Inferior parietal cortex (tissue), 1 donor: ENCODE results near the gene GFOD1.

Experiments
- DNase-seq: peaks from one replicate; pipeline ENCODE4 v3.0.0-alpha.2; 2016; ENCODE audit errors: extremely low spot score

The GFOD1 gene, protein sequence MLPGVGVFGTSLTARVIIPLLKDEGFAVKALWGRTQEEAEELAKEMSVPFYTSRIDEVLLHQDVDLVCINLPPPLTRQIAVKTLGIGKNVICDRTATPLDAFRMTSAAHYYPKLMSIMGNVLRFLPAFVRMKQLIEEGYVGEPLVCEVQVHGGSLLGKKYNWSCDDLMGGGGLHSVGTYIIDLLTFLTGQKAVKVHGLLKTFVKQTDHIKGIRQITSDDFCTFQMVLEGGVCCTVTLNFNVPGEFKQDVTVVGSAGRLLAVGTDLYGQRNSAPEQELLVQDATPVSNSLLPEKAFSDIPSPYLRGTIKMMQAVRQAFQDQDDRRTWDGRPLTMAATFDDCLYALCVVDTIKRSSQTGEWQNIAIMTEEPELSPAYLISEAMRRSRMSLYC

DNA sequence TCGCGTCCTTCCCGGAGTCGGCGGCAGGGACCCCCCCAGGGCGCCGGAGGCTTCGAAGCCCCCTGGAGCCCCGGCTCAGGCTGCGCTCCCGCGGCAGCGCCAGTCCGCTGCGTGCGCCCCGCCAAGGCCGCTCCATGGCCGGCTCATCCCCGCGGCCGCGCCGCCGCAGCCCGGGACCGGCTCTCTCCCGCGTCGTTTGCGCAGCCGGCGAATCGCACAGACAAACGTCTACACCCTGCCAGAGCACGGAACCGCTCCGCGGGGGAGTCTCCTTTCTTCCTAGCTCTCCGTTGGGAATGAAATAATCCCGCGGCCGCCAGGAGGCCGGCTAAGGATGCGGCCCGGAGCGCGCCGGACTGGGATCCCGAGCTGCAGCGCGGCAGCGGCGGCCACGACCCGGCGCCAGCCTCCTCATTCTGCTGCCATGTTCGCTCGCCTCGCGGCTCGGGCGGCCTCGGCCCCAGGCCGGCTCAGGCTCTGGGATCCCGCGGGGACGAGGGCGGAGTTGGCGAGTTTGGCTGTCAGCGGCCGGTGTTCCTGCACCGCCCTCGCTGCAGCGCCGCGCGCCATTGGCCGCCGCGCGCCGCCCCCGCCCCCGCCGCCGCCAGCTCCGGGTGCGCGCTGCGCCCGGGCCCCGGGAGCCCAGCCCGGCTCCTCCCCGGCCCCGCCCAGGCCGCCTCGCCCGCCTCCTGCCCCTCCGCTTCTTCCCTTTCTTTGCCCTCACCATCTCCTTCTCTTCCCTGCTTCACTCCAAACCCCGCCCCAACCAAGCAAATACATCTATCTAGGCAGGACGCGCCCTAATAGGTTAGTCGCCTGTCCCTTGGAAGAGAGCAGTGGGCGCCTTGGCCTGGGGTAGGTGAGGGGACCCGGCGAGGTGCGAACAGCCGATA, at the start of gene GFOD1:
TSS of gene GFOD1 (minus strand) at position 479 of the 893 bp plus-strand sequence. CDS start 710 bp downstream, outside the sequence.
- DNase-seq = peak; percentile 80

DNA sequence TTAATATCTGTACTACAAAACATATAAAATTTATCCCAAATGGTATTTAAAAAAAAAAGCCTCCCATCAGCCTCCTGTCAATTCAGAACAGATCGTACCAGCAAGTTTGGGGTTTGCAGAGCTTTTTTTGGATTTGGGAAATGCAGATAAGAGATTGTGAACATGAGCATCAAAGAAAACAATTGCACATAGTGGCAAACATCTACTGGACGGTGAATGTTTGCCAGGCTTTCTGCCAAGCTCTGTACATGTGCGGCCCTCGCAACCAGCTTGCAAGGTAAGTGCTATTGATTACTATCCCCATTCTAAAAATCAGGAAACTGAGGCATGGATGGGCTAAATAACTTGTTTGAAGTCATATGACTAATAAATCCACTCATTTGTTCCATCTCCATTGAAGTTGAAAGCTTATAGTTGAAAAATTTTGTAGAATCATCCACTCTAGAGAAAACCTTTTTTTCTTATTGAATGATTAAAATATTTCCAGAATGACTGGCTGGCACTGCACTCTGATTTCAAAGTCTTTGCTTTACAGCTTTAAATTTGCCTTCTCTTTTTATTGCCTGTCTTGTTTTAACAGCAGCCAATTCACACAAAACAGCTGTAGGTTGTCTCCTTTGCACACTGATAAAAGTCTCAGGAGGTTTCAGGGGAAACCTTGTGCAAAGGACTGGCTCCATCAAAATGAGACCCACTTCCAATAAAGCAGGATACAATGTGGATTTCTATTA, 49.6 kb upstream of the GFOD1 start:
- no peak for DNase-seq

DNA sequence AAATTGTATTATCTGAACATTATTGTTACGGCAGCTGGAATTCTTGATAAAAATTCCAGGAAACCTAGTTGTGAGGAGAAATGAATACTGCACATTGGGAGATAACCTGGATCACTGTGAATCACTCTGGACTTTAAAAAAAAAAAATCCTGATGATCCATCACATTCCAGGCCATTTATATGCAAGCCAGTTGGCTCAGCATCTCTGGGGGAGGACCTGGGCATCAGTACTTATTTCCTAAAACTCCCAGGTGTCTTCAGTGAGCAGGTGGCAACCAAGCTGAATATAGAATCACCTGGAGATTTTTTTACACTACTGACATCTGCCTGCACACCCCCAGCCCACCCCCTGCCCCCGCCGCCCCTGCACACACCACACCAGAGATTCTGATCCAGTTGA, 47.9 kb upstream of the GFOD1 start:
- no peak for DNase-seq

DNA sequence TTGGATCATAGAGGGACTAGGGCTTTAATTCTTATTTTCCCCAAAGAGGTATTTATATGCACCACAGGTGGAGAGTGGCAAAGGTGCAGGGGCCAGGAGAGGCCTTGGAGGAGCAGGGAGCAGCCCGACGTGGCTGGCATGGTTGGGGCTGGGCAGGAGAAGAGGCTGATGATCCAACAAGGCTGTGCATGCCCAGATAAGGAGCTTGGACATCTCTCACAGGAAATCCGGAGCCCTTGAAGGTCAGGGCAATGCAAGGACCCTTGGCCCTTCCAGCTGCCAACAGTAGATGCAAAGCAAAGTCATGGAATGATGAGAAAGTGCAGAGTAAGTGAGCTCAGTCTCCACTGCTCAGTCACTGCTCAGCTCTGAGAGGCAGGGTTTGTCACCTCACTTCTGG, 47.1 kb upstream of the GFOD1 start:
- no peak for DNase-seq

DNA sequence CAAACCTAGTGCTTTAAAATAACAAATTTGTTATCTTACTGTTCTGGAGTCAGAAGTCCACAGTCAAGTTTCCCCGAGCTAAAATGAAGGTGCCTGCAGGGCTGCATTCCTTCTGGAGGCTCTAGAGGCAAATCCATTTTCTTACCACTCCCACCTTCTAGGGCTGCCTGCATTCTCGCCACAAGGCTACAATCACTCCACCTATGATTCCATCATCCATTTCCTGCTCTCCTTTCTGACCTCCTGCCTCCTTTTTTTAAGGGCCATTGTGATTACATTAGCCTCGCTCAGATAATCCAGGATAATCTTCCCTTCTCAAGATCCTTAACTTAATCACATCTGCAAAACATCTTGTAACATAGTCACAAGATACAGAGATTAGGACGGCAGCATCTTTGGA, 44.6 kb upstream of the GFOD1 start:
- DNase-seq = no peak

DNA sequence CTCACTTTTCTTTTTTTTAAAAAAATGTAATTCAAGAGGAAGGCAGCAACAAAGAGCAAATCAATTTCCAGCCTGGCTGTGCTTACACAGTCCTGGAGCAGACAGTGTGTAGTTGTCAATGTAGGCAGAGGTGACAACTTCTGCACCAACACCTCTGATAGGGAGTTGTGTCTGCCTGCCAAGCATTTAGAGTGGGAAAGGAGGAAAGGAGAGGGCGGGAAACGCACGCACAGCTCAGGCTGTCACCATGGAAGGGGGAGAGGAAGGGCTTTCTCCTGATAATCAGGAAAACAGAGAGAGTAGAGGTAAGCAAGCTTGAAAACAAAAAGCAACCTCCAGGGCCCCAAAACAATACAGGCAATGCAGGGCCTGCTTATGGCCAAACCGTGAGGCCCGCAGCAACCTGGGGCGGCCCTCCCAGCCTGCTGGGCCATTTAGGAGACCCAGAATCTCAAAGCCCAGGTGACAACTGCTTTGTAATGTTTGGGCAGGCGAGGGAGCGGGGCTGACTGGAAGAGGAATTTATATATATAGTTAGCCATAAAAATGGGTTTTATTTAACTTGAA, 41.5 kb upstream of the GFOD1 start:
- peak; percentile 27 for DNase-seq

DNA sequence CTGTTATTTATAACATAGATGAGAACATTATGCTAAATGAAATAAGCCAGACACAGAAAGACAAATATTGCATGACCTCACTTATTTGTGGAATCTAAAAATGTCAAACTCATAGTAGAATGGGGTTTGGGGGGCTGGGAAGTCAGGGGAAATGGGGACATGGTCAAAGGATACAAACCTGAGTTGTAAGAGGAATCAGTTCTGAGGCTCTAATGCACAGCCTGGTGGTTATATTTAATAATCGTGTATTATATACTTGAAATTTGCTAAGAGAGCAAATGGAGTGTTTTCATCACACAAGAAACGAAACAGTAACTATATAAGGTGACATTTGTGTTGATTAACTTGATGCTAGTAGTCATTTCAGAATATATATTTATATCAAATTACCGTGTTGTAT, 40.8 kb upstream of the GFOD1 start:
- no peak for DNase-seq

DNA sequence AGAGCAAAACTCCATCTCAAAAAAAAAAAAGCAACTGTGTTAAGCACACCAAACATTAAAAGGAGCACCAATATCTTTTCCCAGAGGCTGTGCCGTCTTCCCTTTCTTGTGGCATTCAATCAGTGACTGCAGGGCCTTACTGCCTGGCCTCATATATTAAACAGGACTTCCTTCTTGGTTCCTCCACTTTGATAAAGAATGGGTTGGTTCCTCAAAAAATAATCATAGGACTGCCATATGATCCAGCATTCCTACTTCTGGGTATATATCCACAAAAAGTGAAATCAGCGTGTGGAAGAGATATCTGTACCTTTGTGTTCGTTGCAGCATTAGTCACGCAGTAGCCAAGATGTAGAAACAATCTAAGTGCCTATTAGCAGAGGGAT, 40.3 kb upstream of the GFOD1 start:
- no peak for DNase-seq

DNA sequence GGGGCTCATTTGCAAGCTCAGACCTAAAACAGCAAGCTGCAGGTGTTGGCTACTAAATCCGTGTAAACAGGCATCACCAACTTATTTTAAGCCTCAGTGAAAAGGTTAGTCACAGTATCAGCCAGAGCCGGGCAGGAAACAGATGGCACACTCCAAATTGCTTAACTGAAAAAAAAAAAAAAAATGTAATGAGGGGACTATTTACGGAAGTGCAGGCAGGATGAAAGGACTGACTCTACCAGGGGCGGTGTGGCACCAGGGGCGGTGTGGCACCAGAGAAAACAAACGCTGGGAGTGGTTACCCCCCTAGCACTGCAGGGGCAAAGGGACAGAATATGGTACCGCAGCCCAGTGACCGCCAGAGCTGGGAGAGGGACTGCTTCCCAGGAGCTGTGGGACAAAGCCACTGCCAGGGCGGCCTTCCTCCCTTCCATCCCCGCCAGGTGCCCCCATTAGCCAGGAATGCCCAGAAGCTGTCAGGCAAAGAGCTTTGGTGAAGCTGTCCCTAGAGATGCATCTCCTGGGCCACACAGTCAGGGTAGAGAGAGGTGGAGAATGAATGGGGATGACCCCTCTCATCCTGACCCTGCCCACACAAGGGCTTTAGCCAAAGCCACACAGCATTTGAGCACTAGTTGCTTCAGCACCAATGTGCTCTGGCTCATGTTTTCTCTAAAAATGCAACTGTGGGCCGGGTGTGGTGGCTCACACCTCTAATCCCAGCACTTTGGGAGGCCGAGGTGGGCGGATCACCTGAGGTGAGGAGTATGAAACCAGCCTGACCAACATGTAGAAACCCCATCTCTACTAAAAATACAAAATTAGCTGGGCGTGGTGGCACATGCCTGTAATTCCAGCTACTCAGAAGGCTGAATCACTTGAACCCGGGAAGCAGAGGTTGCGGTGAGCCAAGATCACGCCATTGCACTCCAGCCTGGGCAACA, 39.6 kb upstream of the GFOD1 start:
- no peak for DNase-seq

DNA sequence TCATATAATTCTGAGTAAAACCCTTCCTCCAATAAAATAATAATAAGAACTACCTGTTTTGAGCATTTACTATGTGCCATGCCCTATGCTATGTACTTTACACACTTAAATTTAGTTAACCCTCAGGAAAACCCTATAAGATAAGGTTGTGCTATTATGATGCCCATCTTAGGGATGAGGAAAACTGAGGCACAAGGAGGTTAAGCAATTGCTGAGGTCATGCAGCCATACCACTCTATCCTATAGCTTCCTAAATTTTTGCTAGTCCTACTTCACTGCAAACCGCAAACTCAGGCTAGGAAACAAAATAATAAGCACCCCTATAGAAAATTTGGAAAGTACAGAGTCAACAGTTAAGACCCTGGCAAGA, 38.9 kb upstream of the GFOD1 start:
- no peak for DNase-seq

DNA sequence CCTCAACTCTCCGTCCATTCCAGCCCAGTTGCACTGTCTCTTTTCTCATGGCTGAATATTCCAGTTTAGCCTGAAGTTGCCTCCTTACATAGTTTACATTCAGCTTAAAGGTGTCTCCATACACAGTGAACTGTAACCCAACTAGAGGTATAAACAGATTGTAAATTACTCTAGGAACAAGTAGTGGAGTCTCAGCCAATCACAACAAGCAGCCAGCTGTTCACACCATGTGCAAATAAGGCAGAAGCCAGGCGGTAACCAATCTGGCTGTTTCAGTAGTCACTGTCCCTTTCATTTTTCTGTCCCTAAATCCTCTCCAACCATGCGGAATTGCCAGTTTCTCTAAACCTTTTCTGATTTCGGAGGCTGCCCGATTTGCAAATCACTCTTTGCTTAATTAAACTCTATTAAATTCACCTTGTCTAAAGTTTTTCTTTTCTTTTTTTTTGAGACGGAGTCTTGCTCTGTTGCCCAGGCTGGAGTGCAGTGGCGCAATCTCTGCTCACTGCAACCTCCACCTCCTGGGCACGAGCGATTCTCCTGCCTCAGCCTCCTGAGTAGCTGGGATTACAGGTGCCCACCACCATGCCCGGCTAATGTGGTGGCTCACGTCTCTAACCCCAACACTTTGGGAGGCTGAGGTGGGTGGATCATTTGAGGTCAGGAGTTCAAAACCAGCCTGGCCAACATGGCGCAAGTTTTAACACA, 37.6 kb upstream of the GFOD1 start:
- no peak for DNase-seq

DNA sequence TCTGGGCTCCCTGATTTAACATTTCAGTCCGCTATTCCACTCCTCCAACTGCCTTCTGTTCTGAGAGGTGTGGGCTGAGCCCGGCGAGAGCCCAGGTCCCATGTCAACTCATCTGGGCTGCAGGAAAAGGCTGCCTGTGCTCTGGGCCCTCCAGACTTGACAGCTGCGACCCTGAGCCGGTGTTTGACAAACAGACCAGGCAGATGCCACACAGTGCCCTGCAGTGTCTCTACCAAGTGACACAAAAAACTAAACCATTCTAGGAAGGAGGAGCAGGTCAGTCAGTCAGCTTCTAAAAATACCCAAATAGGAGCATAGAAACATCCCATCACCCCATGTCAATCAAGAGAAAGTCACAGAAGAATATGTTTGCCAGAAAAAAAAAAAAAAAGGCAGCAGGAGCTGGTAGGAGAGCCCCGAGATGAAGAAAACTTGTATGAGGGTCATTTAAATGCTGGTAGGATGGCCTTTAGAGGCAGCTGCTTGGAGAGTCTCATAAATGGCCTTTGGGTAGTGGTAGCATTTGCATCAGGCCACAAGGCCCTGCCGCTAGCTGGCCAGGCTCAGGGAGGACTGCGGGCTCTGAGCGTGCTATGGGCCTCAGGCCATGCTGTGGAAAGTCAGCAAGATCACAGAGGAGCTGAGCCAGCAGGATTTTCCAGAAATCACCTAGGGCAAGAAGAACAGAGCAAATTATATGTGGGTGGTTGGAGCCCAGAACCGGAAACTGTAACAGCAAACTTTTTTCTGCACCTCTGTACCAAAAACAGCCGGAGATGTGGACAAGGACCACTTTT, 36.6 kb upstream of the GFOD1 start:
- no peak for DNase-seq

DNA sequence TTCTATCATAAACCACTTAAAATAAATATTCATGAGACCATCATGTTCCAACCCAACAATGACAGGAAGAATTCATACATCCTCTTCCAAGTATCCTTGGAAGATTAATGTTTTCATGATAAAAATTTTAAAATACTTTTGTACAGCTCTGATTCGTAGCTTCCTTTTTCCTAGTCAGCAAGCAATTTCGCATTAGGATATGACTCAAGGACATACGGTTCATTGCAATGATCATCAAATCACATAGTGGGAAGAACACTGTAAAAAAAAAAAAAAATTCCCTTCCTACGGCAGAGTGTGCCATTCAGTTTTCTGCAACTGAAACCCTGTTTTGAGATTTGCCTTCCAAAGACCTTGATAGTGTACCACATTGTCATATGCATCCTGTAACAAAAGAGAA, 35.3 kb upstream of the GFOD1 start:
- no peak for DNase-seq

DNA sequence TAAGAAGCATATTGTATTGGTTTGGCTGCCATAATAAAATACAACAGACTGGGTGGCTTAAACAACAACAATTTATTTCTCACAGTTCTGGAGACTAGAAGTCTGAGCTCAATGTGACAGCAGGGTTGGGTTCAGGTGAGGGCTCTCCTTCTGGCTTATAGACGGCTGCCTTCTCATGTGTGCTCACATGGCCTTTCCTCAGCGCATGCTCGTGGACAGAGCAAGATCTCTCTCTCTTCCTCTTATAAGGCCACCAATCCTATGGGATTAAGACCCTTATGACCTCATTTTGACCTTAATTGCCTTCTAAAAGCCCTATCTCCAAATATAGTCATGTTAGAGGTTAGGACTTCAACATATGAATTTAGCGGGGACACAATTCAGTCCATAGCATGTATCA, 32.4 kb upstream of the GFOD1 start:
- no peak for DNase-seq

DNA sequence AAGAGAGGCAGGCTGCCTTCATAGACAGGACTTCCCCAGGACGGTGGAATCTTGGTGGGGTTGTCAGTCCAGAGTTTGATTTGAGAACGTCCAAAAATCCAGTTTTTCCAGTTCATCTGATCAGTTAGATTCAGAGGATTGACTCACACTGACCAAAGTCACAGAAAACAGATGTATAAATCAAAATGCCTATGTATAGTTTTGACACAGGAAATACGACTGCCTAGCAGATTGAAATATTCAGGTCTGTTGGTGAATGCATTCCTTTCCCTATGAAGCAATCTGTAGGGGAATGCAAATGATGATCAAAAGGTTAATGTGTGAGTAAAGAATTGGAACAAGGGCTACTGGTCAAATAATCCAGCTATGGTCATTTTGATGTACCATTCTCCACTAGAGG, 29.7 kb upstream of the GFOD1 start:
- no peak for DNase-seq

DNA sequence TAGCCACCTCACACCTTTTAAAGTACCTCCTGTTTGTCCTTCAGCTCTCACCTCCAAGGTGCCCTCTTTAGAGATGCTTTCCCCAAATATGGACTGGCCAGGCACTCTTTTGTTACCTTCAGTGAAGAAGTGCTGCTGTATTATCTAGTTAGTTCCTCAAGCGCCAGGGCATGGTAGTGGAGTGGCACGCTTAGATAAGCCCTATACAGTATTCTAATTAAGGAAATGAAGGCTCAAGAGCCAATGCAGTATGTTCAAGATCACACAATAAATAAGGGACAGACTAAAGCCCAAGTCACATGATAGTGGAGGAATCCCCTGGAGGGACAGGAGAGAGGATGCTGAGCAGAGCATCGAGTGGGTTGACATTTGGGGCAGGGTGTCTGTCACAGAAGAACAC, 28.5 kb upstream of the GFOD1 start:
- no peak for DNase-seq

DNA sequence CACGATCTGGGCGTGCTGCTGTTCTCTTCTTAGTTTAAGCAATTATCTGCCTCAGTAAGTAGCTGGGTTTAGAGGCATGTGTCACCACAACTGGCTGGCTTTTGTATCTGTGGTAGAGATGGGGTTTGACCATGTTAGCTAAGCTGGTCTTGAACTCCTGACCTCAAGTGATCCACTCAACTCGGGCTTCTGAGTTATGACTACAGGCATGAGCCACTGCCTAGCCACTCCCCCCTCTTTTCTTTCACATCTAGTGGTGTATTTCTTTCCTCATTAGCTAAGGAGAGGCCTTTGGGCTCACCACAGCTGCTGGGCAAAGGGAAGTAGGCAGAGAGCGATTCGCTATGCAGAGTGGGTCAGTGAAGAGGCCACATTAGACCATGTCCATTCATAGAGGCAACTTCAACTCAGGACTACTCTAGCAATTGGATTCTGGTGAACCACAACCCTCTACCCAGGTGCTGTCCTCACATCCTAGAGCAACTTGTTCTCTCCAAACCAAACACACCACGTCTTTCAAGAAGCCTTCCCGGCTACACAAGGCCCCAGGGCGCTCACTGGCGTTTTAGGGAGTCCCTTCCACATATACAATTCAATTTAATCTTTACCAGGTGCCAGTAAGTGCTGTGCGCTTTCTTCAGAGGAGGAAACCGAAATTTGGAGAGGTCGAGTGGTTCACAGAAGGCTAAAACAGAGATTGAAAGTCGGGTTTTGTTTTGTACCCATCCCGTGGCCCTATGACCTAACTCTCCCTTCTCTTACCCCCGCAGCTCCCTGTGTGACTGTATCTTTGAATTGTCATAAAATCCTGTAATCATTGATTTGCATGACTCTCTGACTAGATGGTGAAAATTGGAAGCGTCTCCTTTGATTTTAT, 26.5 kb upstream of the GFOD1 start:
- DNase-seq = no peak

DNA sequence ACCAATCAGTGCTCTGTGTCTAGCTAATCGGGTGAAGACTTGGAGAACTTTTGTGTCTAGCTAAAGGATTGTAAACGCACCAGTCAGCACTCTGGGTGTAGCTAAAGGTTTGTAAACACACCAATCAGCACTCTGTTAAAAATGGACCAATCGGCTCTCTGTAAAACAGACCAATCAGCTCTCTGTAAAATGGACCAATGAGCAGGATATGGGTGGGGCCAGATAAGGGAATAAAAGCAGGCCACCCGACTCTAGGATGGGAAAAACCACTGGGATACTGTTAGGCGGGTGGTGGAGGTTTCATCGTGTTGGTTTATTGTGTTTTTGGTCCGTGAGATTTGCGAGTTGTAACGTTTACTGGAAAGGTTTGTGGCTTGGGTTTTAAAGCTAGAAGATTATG, 25.5 kb upstream of the GFOD1 start:
- DNase-seq = no peak
